Upper lobe of left lung (tissue), 6 donors: ENCODE data around the gene APBA1. TPM values are rescaled to one million over a fixed set of nuclear protein-coding genes. Genes with fewer than 3 reads are reported as not detected.

Source experiments
- ATAC-seq, 2 donors: fragments of 200-7000 bp; cut with Tn5 transposase; one replicate each; pipeline ENCODE4 v1.9.1; 2022; ENCODE audit warnings: mild to moderate bottlenecking in 2 of 2, moderate library complexity in 2 of 2; ENCODE audit not compliant: low FRiP score in 2 of 2
- DNase-seq, 2 donors: peaks; one replicate each; pipeline ENCODE4 v3.0.0-alpha.2; 2019 to 2020
- H3K27ac ChIP-seq, 4 donors: fragments of 200-600 bp; sonication (generic); one replicate each; pipeline ENCODE4 v1.5.1; 2016 to 2019
- H3K27me3 ChIP-seq, 4 donors: fragments of 200-600 bp; sonication (generic); one replicate each; pipeline ENCODE4 v1.5.1; 2017 to 2019
- H3K36me3 ChIP-seq, 4 donors: fragments of 200-600 bp; sonication (generic); one replicate each; pipeline ENCODE4 v1.5.1; 2016 to 2019
- H3K4me1 ChIP-seq, 4 donors: fragments of 200-600 bp; sonication (generic); one replicate each; pipeline ENCODE4 v1.5.1; 2018 to 2019
- H3K4me3 ChIP-seq, 4 donors: fragments of 200-600 bp; sonication (generic); one replicate each; pipeline ENCODE4 v1.5.1; 2017 to 2019; ENCODE audit warnings: mild to moderate bottlenecking in 2 of 4, moderate library complexity in 1 of 4
- H3K9me3 ChIP-seq, 4 donors: fragments of 200-600 bp; sonication (generic); one replicate each; pipeline ENCODE4 v1.5.1; 2018 to 2019
- CTCF ChIP-seq, 6 experiments: fragments of 450-650 bp in 4 of 6; fragments of 200-600 bp in 2 of 6; sonication (generic) in 2 of 6; IDR thresholded peaks; one replicate each; pipeline ENCODE4 v1.5.1; 2016 to 2019; ENCODE audit warnings: antibody characterized with exemption in 6 of 6
- EP300 ChIP-seq, 4 donors: sonication (generic); formaldehyde crosslinking; IDR thresholded peaks; one replicate each; pipeline ENCODE4 v1.5.1; 2017; ENCODE audit warnings: antibody characterized with exemption in 4 of 4, control low read depth in 2 of 4
- POLR2A ChIP-seq, 4 donors: fragments of 450-650 bp; IDR thresholded peaks; one replicate each; pipeline ENCODE4 v1.5.1; 2016 to 2017; ENCODE audit warnings: antibody characterized with exemption in 4 of 4, mild to moderate bottlenecking in 2 of 4
- POLR2AphosphoS5 ChIP-seq, 2 donors: sonication (generic); formaldehyde crosslinking; IDR thresholded peaks; one replicate each; pipeline ENCODE4 v1.5.1; 2017; ENCODE audit warnings: antibody characterized with exemption in 2 of 2
- WGBS, 2 donors: methylation state at CpG; one replicate each; pipeline ENCODE4 v1.1.5; 2017 to 2018; 5-methylcytosine and 5-hydroxymethylcytosine counted together
- total RNA-seq, 6 donors: library from RNA; depleted of rRNA in 4 of 6; stranded (reverse); fragments of >200 nt in 4 of 6; gene quantifications; one replicate each; pipeline versions ENCODE4 v1.1.0 to v1.2.1, GENCODE V29; 2016 to 2021
- donor health status: DM: no; HTN: no; CAD: no; lungs with moderate emphysema.
- donor health status: DM: no; HTN: yes; CAD: no; lungs with severe emphysema.

The APBA1 gene
- total RNA-seq, 6 donors from 2014 or later, result 2.1 to 5.4 (median 4.0) TPM

GRCh38 chr9:69573651-69574050 lies 98.5 kb downstream of the APBA1 start:
- 66 to 79% methylated on average over 4 of the region's 4 CpGs for WGBS, 2 donors
- Histone ChIP-seq H3K4me1 (no peaks in the 10 kb centered on the region), H3K27me3 (no peaks in the 10 kb centered on the region), H3K27ac (no peak overlapping the region), H3K9me3 (no peaks in the 10 kb centered on the region), H3K4me3 (no peak overlapping the region), H3K36me3 (no peaks in the 10 kb centered on the region)
- no peak for DNase-seq
- ATAC-seq, result no peak
- TF ChIP-seq POLR2AphosphoS5 (IDR thresholded peaks at IDR 0.05), result no peak
- TF ChIP-seq POLR2A (IDR thresholded peaks at IDR 0.05), result no peak
- no peak for TF ChIP-seq CTCF (IDR thresholded peaks at IDR 0.05)
- no peak for TF ChIP-seq EP300 (IDR thresholded peaks at IDR 0.05)

- Histone ChIP-seq H3K4me1 (no peaks in the 10 kb centered on the region), H3K36me3 (no peaks in the 10 kb centered on the region), H3K4me3 (no peak overlapping the region), H3K27ac (no peak overlapping the region), H3K9me3 (no peaks in the 10 kb centered on the region), H3K27me3 (no peaks in the 10 kb centered on the region)
- DNase-seq (no peak), ATAC-seq (no peak)
- TF ChIP-seq CTCF (IDR thresholded peaks at IDR 0.05) (no peak), POLR2AphosphoS5 (IDR thresholded peaks at IDR 0.05) (no peak)
Measured at GRCh38 chr9:69572611-69573010, 99.6 kb downstream of the APBA1 start.

- H3K4me3 ChIP-seq, result no peak overlapping the region
- H3K9me3 ChIP-seq, result no peaks in the 10 kb centered on the region
- H3K4me1 ChIP-seq, result no peaks in the 10 kb centered on the region
- no peaks in the 10 kb centered on the region for H3K27me3 ChIP-seq
- DNase-seq, result no peak
- WGBS, 2 donors, result 63 to 69% methylated on average over 2 of the region's 2 CpGs
- H3K27ac ChIP-seq, result no peak overlapping the region
- no peak for ATAC-seq
- no peaks in the 10 kb centered on the region for H3K36me3 ChIP-seq
- no peak for TF ChIP-seq POLR2A (IDR thresholded peaks at IDR 0.05)
- TF ChIP-seq POLR2AphosphoS5 (IDR thresholded peaks at IDR 0.05), result no peak
- TF ChIP-seq CTCF (IDR thresholded peaks at IDR 0.05), result no peak
- TF ChIP-seq EP300 (IDR thresholded peaks at IDR 0.05), result no peak
Measured at GRCh38 chr9:69571032-69571431, 101.1 kb downstream of the APBA1 start.

GRCh38 chr9:69569738-69570451 lies 102.3 kb downstream of the APBA1 start:
- Histone ChIP-seq H3K4me1 (no peaks in the 10 kb centered on the region), H3K4me3 (no peak overlapping the region), H3K27me3 (no peaks in the 10 kb centered on the region), H3K27ac (no peak overlapping the region), H3K36me3 (no peaks in the 10 kb centered on the region), H3K9me3 (no peaks in the 10 kb centered on the region)
- ATAC-seq, result no peak
- no peak for DNase-seq
- TF ChIP-seq CTCF (IDR thresholded peaks at IDR 0.05) (no peak), POLR2AphosphoS5 (IDR thresholded peaks at IDR 0.05) (no peak), POLR2A (IDR thresholded peaks at IDR 0.05) (no peak), EP300 (IDR thresholded peaks at IDR 0.05) (no peak)
- 65 to 67% methylated on average over 3 of the region's 3 CpGs for WGBS, 2 donors

- Histone ChIP-seq H3K27me3 (no peaks in the 10 kb centered on the region), H3K27ac (no peak overlapping the region), H3K4me1 (no peaks in the 10 kb centered on the region), H3K36me3 (no peaks in the 10 kb centered on the region), H3K4me3 (no peak overlapping the region), H3K9me3 (no peaks in the 10 kb centered on the region)
- ATAC-seq (no peak), DNase-seq (no peak)
- 59 to 61% methylated on average over 1 of the region's 1 CpG for WGBS, 2 donors
- TF ChIP-seq POLR2A (IDR thresholded peaks at IDR 0.05) (no peak), CTCF (IDR thresholded peaks at IDR 0.05) (no peak), EP300 (IDR thresholded peaks at IDR 0.05) (no peak), POLR2AphosphoS5 (IDR thresholded peaks at IDR 0.05) (no peak)
Measured at GRCh38 chr9:69564557-69564956, 107.6 kb downstream of the APBA1 start.
